Activated T-cell treated with anti-CD3 and anti-CD28 coated beads, Interleukin-2, amount 50 U/mL, for 1 hour (primary cell): Measurements from ENCODE around the gene PDSS1.
"Not testable (repeated sequence)": the region's sequence is repeated elsewhere in the genome, so short reads cannot be mapped to it uniquely, and the experiment has no call there.

Experiments
- DNase-seq: peaks from one replicate; pipeline ENCODE4 v3.0.0-alpha.2; 2020

The PDSS1 gene

DNA sequence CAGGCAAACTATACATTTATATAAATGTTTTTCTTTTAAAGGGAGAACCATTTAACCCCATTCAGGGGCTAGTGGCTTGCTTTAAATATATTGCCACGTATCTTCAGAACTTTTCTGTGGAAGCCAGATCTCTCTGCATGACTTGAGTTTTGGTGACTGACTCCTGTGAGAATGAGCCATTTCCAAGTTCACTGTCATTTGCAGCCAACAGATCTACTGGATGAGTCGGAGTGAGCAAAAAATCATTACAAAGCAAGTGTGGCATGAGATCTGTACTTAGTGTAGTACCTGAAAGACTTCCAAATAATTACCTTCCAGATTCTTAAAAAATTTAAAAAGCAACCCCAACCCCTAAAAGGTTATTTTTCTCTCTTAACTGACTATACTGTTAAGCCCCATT lies 45.6 kb downstream of the PDSS1 start:
- no peak for DNase-seq

GRCh38 chr10:26743841-26744240 lies 46.3 kb downstream of the PDSS1 start:
- no peak for DNase-seq

GRCh38 chr10:26746061-26746460 lies 48.6 kb downstream of the PDSS1 start:
- DNase-seq: no peak

DNA sequence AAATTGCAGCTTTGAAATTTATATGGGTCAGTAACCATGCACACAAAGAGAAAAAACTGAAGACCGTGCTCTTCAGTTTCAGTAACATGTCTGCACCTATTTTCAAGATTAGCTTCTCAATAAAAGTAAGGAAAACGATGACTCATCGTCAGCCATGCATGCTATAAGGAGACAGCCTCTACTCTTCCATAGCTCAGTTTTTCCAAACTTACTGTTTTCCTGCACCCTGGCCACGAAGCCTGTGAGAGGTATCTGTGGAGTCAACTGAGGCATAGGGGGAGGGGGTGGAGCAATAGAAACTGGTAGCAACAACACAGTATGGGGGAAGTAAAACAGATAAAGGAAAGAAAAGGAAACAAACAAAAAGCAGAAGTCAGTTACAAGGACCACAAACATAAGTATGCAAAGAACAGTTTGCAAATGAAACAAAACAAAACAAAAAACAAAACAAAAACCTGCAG lies 58.0 kb downstream of the PDSS1 start:
- DNase-seq: no peak

DNA sequence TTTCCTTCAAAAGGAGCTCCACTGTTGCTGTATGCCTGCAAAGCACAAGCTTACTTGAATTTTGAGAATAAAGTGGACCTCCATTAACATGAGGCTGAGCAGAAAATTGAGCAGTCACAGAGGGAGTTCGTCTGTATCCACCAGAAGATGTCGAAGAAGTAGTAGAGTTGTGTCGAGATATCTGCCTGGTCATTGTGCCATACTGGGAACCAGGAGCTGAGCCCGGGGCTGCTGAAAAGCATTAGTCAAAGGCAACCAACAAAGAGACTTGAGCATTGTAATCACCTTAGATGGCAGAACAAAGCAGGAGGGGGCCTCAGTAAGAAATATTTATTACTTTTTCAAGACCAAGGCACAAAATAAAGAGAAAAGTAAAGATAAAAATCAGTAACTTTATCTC lies 61.5 kb downstream of the PDSS1 start:
- DNase-seq: no peak

DNA sequence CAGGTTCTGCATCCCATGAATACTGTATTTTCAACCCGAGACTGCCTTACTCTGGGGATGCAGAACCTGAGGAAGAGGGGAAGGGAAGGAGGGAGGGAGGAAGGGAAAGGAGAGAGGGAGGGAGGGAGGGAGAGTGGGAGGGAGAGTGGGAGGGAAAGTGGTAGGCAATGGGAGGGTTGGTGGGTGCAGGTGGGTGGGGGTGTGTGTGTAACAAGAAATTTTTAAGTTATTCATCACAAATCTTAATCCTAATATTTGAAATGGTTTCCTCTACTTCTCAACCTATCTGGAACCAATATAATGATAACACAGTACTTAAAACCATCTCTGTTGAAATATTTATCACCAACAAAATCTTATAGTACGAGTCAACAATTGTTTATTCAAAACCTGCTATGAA lies 68.0 kb downstream of the PDSS1 start:
- DNase-seq: no peak

DNA sequence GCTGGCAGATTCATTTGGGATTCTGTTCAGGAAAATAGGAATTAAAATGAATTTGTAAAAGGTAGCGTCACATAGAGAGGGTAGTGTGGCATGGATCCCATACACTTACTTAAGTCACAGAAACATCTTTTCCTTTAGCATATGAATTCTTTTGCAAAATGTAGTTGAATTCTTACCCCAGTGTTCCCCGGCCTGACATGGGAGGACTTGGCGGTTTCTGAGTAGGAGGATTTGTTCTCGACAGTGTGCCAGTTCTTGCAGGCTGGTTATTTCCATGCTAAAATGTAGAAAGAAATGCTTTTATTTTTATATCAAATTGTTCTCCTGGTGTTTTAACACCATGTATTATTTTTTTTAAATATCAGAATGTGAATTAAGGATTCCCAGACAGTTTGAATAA lies 72.6 kb downstream of the PDSS1 start:
- no peak for DNase-seq

DNA sequence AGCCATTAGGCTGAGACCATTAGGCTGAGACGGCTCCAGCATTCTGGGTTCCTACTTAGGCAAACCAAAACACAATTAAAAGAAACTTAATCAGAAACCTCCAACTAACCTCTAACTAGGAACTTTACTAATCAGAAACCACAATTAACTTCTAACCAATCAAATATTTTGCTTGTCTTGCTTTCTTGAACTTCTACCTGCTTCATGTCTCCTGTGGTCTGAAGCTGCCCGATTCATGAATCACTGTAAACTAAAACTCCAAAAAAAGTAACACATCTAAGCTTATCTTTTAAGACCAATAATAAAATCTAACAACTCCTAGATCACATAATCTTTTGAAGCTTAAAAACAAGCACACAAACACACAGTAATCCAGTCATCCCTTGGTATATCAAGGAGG lies 76.1 kb downstream of the PDSS1 start:
- no peak for DNase-seq

GRCh38 chr10:26776258-26776657 lies 78.8 kb downstream of the PDSS1 start:
- no peak for DNase-seq

- no peak for DNase-seq
These were observed 80.2 kb downstream of the PDSS1 start for GRCh38 chr10:26777686-26778085.

- DNase-seq: no peak
These were observed 81.8 kb downstream of the PDSS1 start for GRCh38 chr10:26779176-26779860.

- no peak for DNase-seq
These were observed 82.7 kb downstream of the PDSS1 start for GRCh38 chr10:26780106-26780792.

GRCh38 chr10:26780793-26781601 lies 83.5 kb downstream of the PDSS1 start:
- DNase-seq: no peak

- DNase-seq: no peak
These were observed 84.3 kb downstream of the PDSS1 start for GRCh38 chr10:26781797-26782196.

DNA sequence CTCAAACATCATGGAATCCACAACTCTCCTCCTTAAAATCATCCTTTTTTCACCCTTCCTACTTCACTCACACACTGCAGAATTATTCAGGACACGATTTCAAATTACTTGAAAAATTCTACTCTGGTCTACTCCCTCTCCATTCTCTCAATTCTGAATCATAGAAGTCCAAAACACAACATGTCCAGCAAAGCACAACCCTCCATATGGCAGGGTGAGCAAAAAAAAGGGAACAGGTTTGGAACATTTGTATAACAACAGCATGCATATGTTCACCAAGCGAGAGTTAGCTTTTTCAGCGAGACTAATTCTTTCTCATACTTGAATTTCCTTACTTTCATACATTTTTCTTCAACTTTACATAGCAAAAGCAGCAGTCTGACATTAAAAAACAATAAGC lies 89.9 kb downstream of the PDSS1 start:
- no peak for DNase-seq

- not testable (repeated sequence) for DNase-seq
These were observed 92.3 kb downstream of the PDSS1 start for GRCh38 chr10:26789779-26790178.

GRCh38 chr10:26790221-26790995 lies 92.9 kb downstream of the PDSS1 start:
- DNase-seq: no peak

DNA sequence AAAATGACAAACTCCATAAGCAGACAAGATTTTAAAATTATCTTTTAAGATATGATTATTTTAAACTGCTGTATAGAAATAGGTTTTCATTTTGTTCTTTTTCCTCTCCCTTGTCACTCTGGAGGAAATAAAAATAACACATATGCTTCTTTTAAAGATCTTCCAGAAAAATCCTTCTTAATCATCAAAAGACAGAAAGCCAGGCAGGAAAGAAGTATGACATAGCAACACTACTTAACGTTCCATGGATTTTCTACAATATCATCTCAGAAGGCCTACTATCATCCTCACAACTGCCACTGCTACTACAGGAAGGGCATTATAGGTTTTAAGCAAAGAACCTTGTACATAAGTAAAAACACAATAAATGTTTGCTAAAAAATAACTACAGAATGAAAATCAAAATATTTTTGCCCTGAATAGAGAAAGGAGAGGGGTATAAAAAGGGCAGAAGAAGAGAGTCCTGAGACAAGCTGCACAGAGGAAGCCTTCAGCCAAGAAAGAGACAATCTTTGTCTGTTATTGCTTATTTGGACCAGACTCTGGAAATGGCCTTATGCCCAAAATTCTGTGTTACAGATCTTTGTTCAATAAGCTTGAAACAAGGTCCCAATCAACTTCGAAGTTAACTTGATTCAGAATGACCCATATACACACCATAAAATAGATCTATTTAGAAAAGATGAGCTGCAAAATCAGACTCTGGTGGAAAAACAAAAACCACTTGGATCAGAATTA lies 95.4 kb downstream of the PDSS1 start:
- no peak for DNase-seq
